ELF-1 (cell line): ENCODE data around the gene PPP3R1.
A peak's percentile ranks its signal among the peaks of the same experiment; 100 is the strongest.

Source experiments
- DNase-seq: peaks from one replicate; pipeline ENCODE4 v3.0.0-alpha.2; 2016; ENCODE audit warnings: low read depth, low spot score

Gene PPP3R1

GRCh38 chr2:68258851-68259250 is 6.5 kb upstream of the PPP3R1 start:
- no peak for DNase-seq

GRCh38 chr2:68256093-68256450 is 3.7 kb upstream of the PPP3R1 start:
- DNase-seq: no peak

GRCh38 chr2:68253219-68254068 is 1.1 kb upstream of the PPP3R1 start:
- DNase-seq: no peak

GRCh38 chr2:68251855-68252399 is 405 bp downstream of the PPP3R1 start:
- peak; percentile 13 for DNase-seq

- peak; percentile 85 for DNase-seq
These were observed 1.0 kb downstream of the PPP3R1 start for GRCh38 chr2:68251187-68251854.

GRCh38 chr2:68250652-68251186 is 1.6 kb downstream of the PPP3R1 start:
- DNase-seq: no peak

- no peak for DNase-seq
These were observed 2.1 kb downstream of the PPP3R1 start for GRCh38 chr2:68250196-68250595.

- DNase-seq: no peak
These were observed 3.5 kb downstream of the PPP3R1 start for GRCh38 chr2:68248806-68249205.

- no peak for DNase-seq
These were observed 4.0 kb downstream of the PPP3R1 start for GRCh38 chr2:68248361-68248760.

GRCh38 chr2:68246396-68246795 is 5.9 kb downstream of the PPP3R1 start:
- DNase-seq: no peak

- DNase-seq: no peak
These were observed 6.7 kb downstream of the PPP3R1 start for GRCh38 chr2:68245672-68246071.

- no peak for DNase-seq
These were observed 7.3 kb downstream of the PPP3R1 start for GRCh38 chr2:68245066-68245465.

- DNase-seq: no peak
These were observed 7.9 kb downstream of the PPP3R1 start for GRCh38 chr2:68244456-68244855.

- no peak for DNase-seq
These were observed 10.6 kb downstream of the PPP3R1 start for GRCh38 chr2:68241732-68242131.

GRCh38 chr2:68240446-68240845 is 11.9 kb downstream of the PPP3R1 start:
- no peak for DNase-seq

- no peak for DNase-seq
These were observed 13.1 kb downstream of the PPP3R1 start for GRCh38 chr2:68238955-68239822.

- DNase-seq: no peak
These were observed 14.3 kb downstream of the PPP3R1 start for GRCh38 chr2:68237976-68238580.

GRCh38 chr2:68237404-68237803 is 14.9 kb downstream of the PPP3R1 start:
- no peak for DNase-seq

- no peak for DNase-seq
These were observed 15.5 kb downstream of the PPP3R1 start for GRCh38 chr2:68236876-68237275.

- no peak for DNase-seq
These were observed 16.1 kb downstream of the PPP3R1 start for GRCh38 chr2:68236103-68236734.

GRCh38 chr2:68235090-68235489 is 17.2 kb downstream of the PPP3R1 start:
- DNase-seq: no peak
